Measurements from ENCODE around the gene DSG4.

The DSG4 gene

GRCh38 chr18:31410716-31411483 lies 34.3 kb downstream of the DSG4 start:
- no peak for DNase-seq (ENCODE audit: low read depth in 2 of 2)

- DNase-seq (ENCODE audit: low read depth in 2 of 2): no peak
Measured at GRCh38 chr18:31413137-31413536, 36.6 kb downstream of the DSG4 start.

- no peak for DNase-seq (ENCODE audit: low read depth in 2 of 2)
Measured at GRCh38 chr18:31417850-31418249, 41.3 kb downstream of the DSG4 start.

GRCh38 chr18:31419457-31419932 lies 42.9 kb downstream of the DSG4 start:
- no peak for DNase-seq (ENCODE audit: low read depth in 2 of 2)

GRCh38 chr18:31420032-31420431 lies 43.5 kb downstream of the DSG4 start:
- no peak for DNase-seq (ENCODE audit: low read depth in 2 of 2)

- DNase-seq (ENCODE audit: low read depth in 2 of 2): no peak
Measured at GRCh38 chr18:31420524-31420923, 43.9 kb downstream of the DSG4 start.

- DNase-seq (ENCODE audit: low read depth in 2 of 2): no peak
Measured at GRCh38 chr18:31424383-31424988, 47.9 kb downstream of the DSG4 start.

GRCh38 chr18:31426021-31426420 lies 49.4 kb downstream of the DSG4 start:
- DNase-seq (ENCODE audit: low read depth in 2 of 2): no peak

- DNase-seq (ENCODE audit: low read depth in 2 of 2): no peak
Measured at GRCh38 chr18:31426871-31427406, 50.4 kb downstream of the DSG4 start.

- DNase-seq (ENCODE audit: low read depth in 2 of 2): no peak
Measured at GRCh38 chr18:31428211-31428610, 51.6 kb downstream of the DSG4 start.

GRCh38 chr18:31429623-31430022 lies 53.0 kb downstream of the DSG4 start:
- DNase-seq (ENCODE audit: low read depth in 2 of 2): no peak

GRCh38 chr18:31430072-31430471 lies 53.5 kb downstream of the DSG4 start:
- no peak for DNase-seq (ENCODE audit: low read depth in 2 of 2)

- DNase-seq (ENCODE audit: low read depth in 2 of 2): no peak
Measured at GRCh38 chr18:31430554-31430953, 54.0 kb downstream of the DSG4 start.

- DNase-seq (ENCODE audit: low read depth in 2 of 2): no peak
Measured at GRCh38 chr18:31432316-31432715, 55.7 kb downstream of the DSG4 start.

GRCh38 chr18:31436825-31437224 lies 60.2 kb downstream of the DSG4 start:
- DNase-seq (ENCODE audit: low read depth in 2 of 2): no peak

GRCh38 chr18:31438402-31438801 lies 61.8 kb downstream of the DSG4 start:
- DNase-seq (ENCODE audit: low read depth in 2 of 2): no peak

- no peak for DNase-seq (ENCODE audit: low read depth in 2 of 2)
Measured at GRCh38 chr18:31439807-31440325, 63.3 kb downstream of the DSG4 start.

- no peak for DNase-seq (ENCODE audit: low read depth in 2 of 2)
Measured at GRCh38 chr18:31440787-31441186, 64.2 kb downstream of the DSG4 start.

- DNase-seq (ENCODE audit: low read depth in 2 of 2): no peak
Measured at GRCh38 chr18:31441493-31441892, 64.9 kb downstream of the DSG4 start.

GRCh38 chr18:31444142-31444541 lies 67.6 kb downstream of the DSG4 start:
- no peak for DNase-seq (ENCODE audit: low read depth in 2 of 2)

GRCh38 chr18:31445908-31446307 lies 69.3 kb downstream of the DSG4 start:
- DNase-seq (ENCODE audit: low read depth in 2 of 2): no peak

- DNase-seq (ENCODE audit: low read depth in 2 of 2): no peak
Measured at GRCh38 chr18:31446854-31447253, 70.3 kb downstream of the DSG4 start.
